H1 (cell line): ENCODE measurements around the gene MCF2L2. TPM values are rescaled to one million over a fixed set of nuclear protein-coding genes. Genes with fewer than 3 reads are reported as not detected.

Source experiments
- CTCF ChIA-PET: fragments of 300-600 bp; sonication (Branson Sonifier 250); formaldehyde crosslinking; loops from one replicate; lab custom pipeline; 2021; ENCODE audit not compliant: partially characterized antibody; lab: Charles Lee
- POLR2A ChIA-PET: fragments of 300-600 bp; sonication (Branson Sonifier 250); formaldehyde crosslinking; loops from one replicate; lab custom pipeline; 2021; ENCODE audit warnings: inconsistent platforms; ENCODE audit not compliant: partially characterized antibody; lab: Charles Lee
- DNase-seq, 2 experiments: peaks; one replicate each; pipeline versions ENCODE4 v3.0.0 to v3.0.0-alpha.2; 2010 to 2022; ENCODE audit warnings: low spot score in 2 of 2, low read depth in 1 of 2, mixed read lengths in 1 of 2
- FAIRE-seq: peaks from 2 replicates; lab custom pipeline; 2011; peaks lifted over from hg19 to GRCh38; lab: Jason Lieb, UNC
- H2AFZ ChIP-seq: 2 replicates; pipeline ENCODE4 v1.8.1; 2012; ENCODE audit warnings: low read length, inconsistent platforms
- H2AK5ac ChIP-seq: 2 replicates; pipeline ENCODE4 v1.6.1; 2013; ENCODE audit warnings: low read depth, low read length
- H2BK120ac ChIP-seq: replicated peaks from 2 replicates; pipeline ENCODE3; 2013; ENCODE audit warnings: low read depth, low read length, inconsistent platforms
- H2BK12ac ChIP-seq: 2 replicates; pipeline ENCODE4 v1.6.1; 2013; ENCODE audit warnings: low read depth, low read length
- H2BK15ac ChIP-seq: 2 replicates; pipeline ENCODE4 v1.6.1; 2013; ENCODE audit warnings: low read length
- H2BK20ac ChIP-seq: 2 replicates; pipeline ENCODE4 v1.6.1; 2013; ENCODE audit warnings: low read length
- H2BK5ac ChIP-seq: 2 replicates; pipeline ENCODE4 v1.6.1; 2013; ENCODE audit warnings: low read depth, low read length
- H3K14ac ChIP-seq: 2 replicates; pipeline ENCODE4 v1.6.1; 2013; ENCODE audit warnings: inconsistent platforms; ENCODE audit not compliant: insufficient read length
- H3K18ac ChIP-seq: 2 replicates; pipeline ENCODE4 v1.6.1; 2013; ENCODE audit warnings: low read length; ENCODE audit errors: extremely low read depth
- H3K23ac ChIP-seq: 2 replicates; pipeline ENCODE4 v1.6.1; 2013; ENCODE audit warnings: inconsistent platforms; ENCODE audit not compliant: insufficient read length
- H3K23me2 ChIP-seq: 2 replicates; pipeline ENCODE4 v1.6.1; 2013; ENCODE audit warnings: low read depth, low read length
- H3K27ac ChIP-seq: 2 replicates; pipeline ENCODE4 v1.6.1; 2011; ENCODE audit warnings: low read depth, low read length, inconsistent platforms
- H3K27me3 ChIP-seq, 4 experiments: replicated peaks in 1 of 4; 1 replicate in 1 of 4; 2 replicates in 3 of 4; pipeline versions ENCODE4 v1.6.1 to v1.8.1; 2011 to 2013; ENCODE audit warnings: low read length in 3 of 4, mild to moderate bottlenecking in 3 of 4, inconsistent platforms in 2 of 4, mixed read lengths in 2 of 4, moderate library complexity in 1 of 4; ENCODE audit not compliant: control insufficient read depth in 3 of 4, insufficient read depth in 3 of 4; ENCODE audit errors: extremely low read depth in 1 of 4
- H3K36me3 ChIP-seq, 4 experiments: 2 replicates each; pipeline versions ENCODE4 v1.6.1 to v1.8.1; 2011 to 2013; ENCODE audit warnings: mild to moderate bottlenecking in 4 of 4, low read length in 3 of 4, moderate library complexity in 2 of 4, control low read depth in 1 of 4, inconsistent platforms in 1 of 4; ENCODE audit not compliant: insufficient read depth in 4 of 4, control insufficient read depth in 2 of 4
- H3K4ac ChIP-seq: replicated peaks from 2 replicates; pipeline ENCODE3; 2013; ENCODE audit warnings: low read length, low read depth, mixed read lengths, inconsistent platforms; ENCODE audit not compliant: insufficient read length
- H3K4me1 ChIP-seq, 4 experiments: replicated peaks in 1 of 4; 1 replicate in 1 of 4; 2 replicates in 3 of 4; pipeline versions ENCODE4 v1.6.1 to v1.8.1; 2011 to 2013; ENCODE audit warnings: low read length in 3 of 4, inconsistent platforms in 2 of 4, mixed read lengths in 1 of 4; ENCODE audit not compliant: insufficient read depth in 4 of 4, control insufficient read depth in 3 of 4
- H3K4me2 ChIP-seq, 2 experiments: 2 replicates each; pipeline versions ENCODE4 v1.6.1 to v1.8.1; 2011 to 2013; ENCODE audit warnings: low read depth in 2 of 2, low read length in 2 of 2, control low read depth in 1 of 2, inconsistent platforms in 1 of 2, mild to moderate bottlenecking in 1 of 2; ENCODE audit not compliant: insufficient read depth in 1 of 2
- H3K4me3 ChIP-seq, 4 experiments: fragments of 200-600, 300-600 bp in 1 of 4; sonication (generic), shearing (Covaris generic), sonication (Bioruptor Twin) in 1 of 4; 2 replicates each; pipeline versions ENCODE4 v1.5.1 to v1.8.1; 2011 to 2016; ENCODE audit warnings: low read length in 4 of 4, low read depth in 3 of 4, control low read depth in 2 of 4, inconsistent platforms in 2 of 4, mild to moderate bottlenecking in 2 of 4, mixed read lengths in 1 of 4, moderate library complexity in 1 of 4; ENCODE audit not compliant: insufficient read depth in 2 of 4; ENCODE audit errors: extremely low read depth in 1 of 4
- H3K56ac ChIP-seq: replicated peaks from 2 replicates; pipeline ENCODE3; 2013; ENCODE audit warnings: low read depth, mild to moderate bottlenecking, mixed read lengths, low read length, inconsistent platforms; ENCODE audit not compliant: insufficient read length
- H3K79me1 ChIP-seq: 2 replicates; pipeline ENCODE4 v1.6.1; 2013; ENCODE audit warnings: low read depth, low read length, control low read depth
- H3K79me2 ChIP-seq, 2 experiments: 2 replicates each; pipeline versions ENCODE4 v1.6.1 to v1.8.1; 2012 to 2013; ENCODE audit warnings: low read length in 2 of 2, mild to moderate bottlenecking in 2 of 2, inconsistent platforms in 1 of 2; ENCODE audit not compliant: insufficient read depth in 2 of 2, control insufficient read depth in 1 of 2
- H3K9ac ChIP-seq, 4 experiments: replicated peaks in 1 of 4; 1 replicate in 1 of 4; 2 replicates in 3 of 4; pipeline versions ENCODE4 v1.6.1 to v1.8.1; 2011 to 2013; ENCODE audit warnings: low read depth in 3 of 4, low read length in 3 of 4, control low read depth in 2 of 4, mild to moderate bottlenecking in 2 of 4, moderate library complexity in 2 of 4, inconsistent platforms in 1 of 4; ENCODE audit errors: extremely low read depth in 1 of 4
- H3K9me3 ChIP-seq, 2 experiments: 2 replicates each; pipeline versions ENCODE4 v1.6.1 to v1.8.1; 2012 to 2013; ENCODE audit warnings: mild to moderate bottlenecking in 2 of 2, moderate library complexity in 2 of 2, control low read depth in 1 of 2, inconsistent platforms in 1 of 2, low read depth in 1 of 2, low read length in 1 of 2, mixed read lengths in 1 of 2; ENCODE audit not compliant: insufficient read depth in 2 of 2
- H4K20me1 ChIP-seq, 2 experiments: replicated peaks in 1 of 2; 2 replicates each; pipeline versions ENCODE3 to v1.8.1; 2011 to 2013; ENCODE audit warnings: inconsistent platforms in 2 of 2, low read length in 2 of 2, mild to moderate bottlenecking in 1 of 2; ENCODE audit not compliant: insufficient read depth in 2 of 2, control insufficient read depth in 1 of 2
- H4K5ac ChIP-seq: 2 replicates; pipeline ENCODE4 v1.6.1; 2013; ENCODE audit warnings: low read length, low read depth, mixed read lengths, inconsistent platforms; ENCODE audit not compliant: insufficient read length
- H4K8ac ChIP-seq: 2 replicates; pipeline ENCODE4 v1.8.0; 2013; ENCODE audit warnings: mild to moderate bottlenecking, moderate library complexity, low read length, inconsistent platforms; ENCODE audit not compliant: insufficient read depth; ENCODE audit errors: extremely low read depth
- H4K91ac ChIP-seq: replicated peaks from 2 replicates; pipeline ENCODE3; 2013; ENCODE audit warnings: low read length, mixed read lengths, inconsistent platforms; ENCODE audit not compliant: insufficient read length
- ASH2L ChIP-seq: fragments of 200-600, 300-600 bp; sonication (generic); IDR thresholded peaks from one replicate; pipeline ENCODE4 v1.7.1; 2017; ENCODE audit warnings: low read length
- CREB1 ChIP-seq: IDR thresholded peaks from 2 replicates; pipeline ENCODE4 v1.6.1; 2012; ENCODE audit warnings: inconsistent platforms
- CTBP2 ChIP-seq: IDR thresholded peaks from 2 replicates; pipeline ENCODE4 v1.7.0; 2011; ENCODE audit warnings: borderline replicate concordance, mild to moderate bottlenecking, moderate library complexity, mixed read lengths, low read length; ENCODE audit not compliant: insufficient read depth, insufficient read length
- E2F6 ChIP-seq: IDR thresholded peaks from 2 replicates; pipeline ENCODE4 v1.6.1; 2012; ENCODE audit warnings: inconsistent platforms
- GABPA ChIP-seq: IDR thresholded peaks from 2 replicates; pipeline ENCODE4 v1.6.1; 2011; ENCODE audit warnings: mild to moderate bottlenecking, low read length, moderate library complexity, borderline replicate concordance; ENCODE audit not compliant: insufficient read depth
- HDAC2 ChIP-seq, 2 experiments: fragments of 300-600 bp in 1 of 2; sonication (generic) in 1 of 2; IDR thresholded peaks; 2 replicates each; pipeline ENCODE4 v1.6.1; 2011 to 2012; ENCODE audit warnings: low read depth in 2 of 2, low read length in 2 of 2, mild to moderate bottlenecking in 2 of 2, moderate library complexity in 2 of 2, borderline replicate concordance in 1 of 2, inconsistent platforms in 1 of 2
- KDM1A ChIP-seq: fragments of 200-600, 300-600 bp; sonication (generic); IDR thresholded peaks from 2 replicates; pipeline ENCODE4 v1.7.1; 2016; ENCODE audit warnings: mild to moderate bottlenecking, low read length, borderline replicate concordance
- KDM4A ChIP-seq: IDR thresholded peaks from one replicate; pipeline ENCODE4 v1.7.1; 2012; ENCODE audit warnings: low read depth, mild to moderate bottlenecking, moderate library complexity, low read length, inconsistent platforms; ENCODE audit not compliant: severe bottlenecking
- NANOG ChIP-seq: IDR thresholded peaks from 2 replicates; pipeline ENCODE4 v1.6.1; 2011; ENCODE audit warnings: low read length, low read depth, mild to moderate bottlenecking, inconsistent platforms; ENCODE audit not compliant: insufficient read depth, poor library complexity, severe bottlenecking
- RAD21 ChIP-seq, 2 experiments: IDR thresholded peaks in 1 of 2; conservative IDR thresholded peaks in 1 of 2; 2 replicates each; pipeline ENCODE4 v1.6.1; 2011; ENCODE audit warnings: low read depth in 2 of 2, low read length in 2 of 2, improper control_type of control experiment in 1 of 2, inconsistent platforms in 1 of 2, mild to moderate bottlenecking in 1 of 2, moderate library complexity in 1 of 2
- RBBP5 ChIP-seq: IDR thresholded peaks from 2 replicates; pipeline ENCODE4 v1.7.1; 2012; ENCODE audit warnings: low read depth, mild to moderate bottlenecking, inconsistent platforms, low read length, moderate library complexity, borderline replicate concordance
- RNF2 ChIP-seq: fragments of 200-900, 300-1000 bp; sonication (generic); IDR thresholded peaks from 2 replicates; pipeline ENCODE4 v1.7.1; 2016; ENCODE audit warnings: borderline replicate concordance, low read depth, mild to moderate bottlenecking, antibody characterized with exemption, low read length; ENCODE audit not compliant: poor library complexity, severe bottlenecking; ENCODE audit errors: missing control alignments
- SP4 ChIP-seq: IDR thresholded peaks from 2 replicates; pipeline ENCODE4 v1.6.1; 2012; ENCODE audit warnings: low read length, inconsistent platforms
- polyA plus RNA-seq, 7 experiments: library from polyadenylated mRNA; depleted of rRNA in 3 of 7; stranded (reverse) in 5 of 7; unstranded in 2 of 7; fragments of >200 nt in 5 of 7; fragments of 200-250 nt in 2 of 7; gene quantifications; 1 replicate in 5 of 7; 2 replicates in 1 of 7; 4 replicates in 1 of 7; pipeline versions ENCODE4 v1.2.1 to v1.2.3, GENCODE V29; 2011 to 2013; ENCODE audit warnings: missing spikeins in 2 of 7, mixed read lengths in 2 of 7
- total RNA-seq: library from RNA; stranded (reverse); fragmentation: NEBNext Ultra II Directional; extraction: Animal tissue kit (Norgen Biotek cat#: 25700); gene quantifications from 2 replicates; pipeline ENCODE4 v1.2.1, GENCODE V29; 2021

MCF2L2 gene
- total and polyA plus RNA-seq, 2 of the 8 experiments (the other 6 are each of a cell fraction or from before 2014, with no cell fraction given): 4.1 to 13.7 TPM

- DNase-seq (no peak), FAIRE-seq (no peak)
- H4K91ac ChIP-seq: no peak overlapping the region
- H2BK120ac ChIP-seq: no peak overlapping the region
- no peaks in the 10 kb centered on the region for H3K9me3 ChIP-seq
- H2BK12ac ChIP-seq: no peak overlapping the region
- no peaks in the 10 kb centered on the region for H3K27me3 ChIP-seq
- H4K8ac ChIP-seq: no peak overlapping the region
- H3K4ac ChIP-seq: no peak overlapping the region
- no peak overlapping the region for H4K5ac ChIP-seq
- ChIA-PET CTCF (interaction anchor here (0.6 to 1.8 kb wide), 6 partner anchors 12 to 289 kb away, joined by 3 to 7 read pairs (median 4); no protein-coding TSS in a partner anchor), POLR2A (interaction anchor here (0.5 to 2.1 kb wide), 4 partner anchors 11 to 307 kb away, joined by 3 to 10 read pairs (median 4); partner anchors contain the start of gene MCF2L2)
- H3K56ac ChIP-seq: no peak overlapping the region
- no peaks in the 10 kb centered on the region for H4K20me1 ChIP-seq
- H3K4me3 ChIP-seq: no peak overlapping the region
- H2BK15ac ChIP-seq: no peak overlapping the region
- H3K23me2 ChIP-seq: no peaks in the 10 kb centered on the region
- no peak overlapping the region for H3K23ac ChIP-seq
- H2BK5ac ChIP-seq: no peak overlapping the region
- H3K79me2 ChIP-seq: peaks cover 0 to 4% of the 10 kb centered on the region in 2 experiments; a peak in 3 of 4 replicates
- no peak overlapping the region for H2BK20ac ChIP-seq
- H3K14ac ChIP-seq: no peak overlapping the region
- H3K4me2 ChIP-seq: no peak overlapping the region
- H3K27ac ChIP-seq: no peak overlapping the region
- no peak overlapping the region for H3K9ac ChIP-seq
- no peaks in the 10 kb centered on the region; a peak in 1 of 7 replicates for H3K4me1 ChIP-seq
- H2AK5ac ChIP-seq: no peak overlapping the region
- no peaks in the 10 kb centered on the region for H3K36me3 ChIP-seq
- H3K79me1 ChIP-seq: no peaks in the 10 kb centered on the region; the same call in 1 of the 2 replicates
- no peak overlapping the region for H2AFZ ChIP-seq
- H3K18ac ChIP-seq: no peak overlapping the region
- no peak for TF ChIP-seq ASH2L
- TF ChIP-seq CREB1: no peak
- TF ChIP-seq CTBP2: no peak
- TF ChIP-seq SP4: no peak
- no peak for TF ChIP-seq RBBP5
- TF ChIP-seq GABPA: no peak
- no peak for TF ChIP-seq KDM1A
- TF ChIP-seq E2F6: no peak
- TF ChIP-seq RAD21 (IDR thresholded peaks at IDR 0.05 in 1 of 2, conservative IDR thresholded peaks at IDR 0.05 in 1 of 2; ENCODE audit: low read depth in 2 of 2, low read length in 2 of 2): no peak
- no peak for TF ChIP-seq HDAC2 (IDR thresholded peaks at IDR 0.05; ENCODE audit: borderline replicate concordance in 1 of 2, low read depth in 2 of 2, low read length in 2 of 2)
- no peak for TF ChIP-seq NANOG
- TF ChIP-seq KDM4A: no peak
- TF ChIP-seq RNF2: no peak
Measured at GRCh38 chr3:183410759-183411158, 17.7 kb downstream of the MCF2L2 start.
